GM20000 (cell line): ENCODE data around the gene FSTL4.

Experiments
- DNase-seq: peaks from one replicate; pipeline ENCODE4 v3.0.0; 2012; ENCODE audit warnings: low spot score
- CTCF ChIP-seq: IDR thresholded peaks from 2 replicates; pipeline ENCODE4 v1.5.1; 2012; ENCODE audit warnings: mild to moderate bottlenecking, control low read depth; ENCODE audit errors: extremely low read depth, missing control alignments

Gene FSTL4

GRCh38 chr5:133508331-133508730 is 104.0 kb downstream of the FSTL4 start:
- no peak for TF ChIP-seq CTCF
- no peak for DNase-seq

GRCh38 chr5:133506181-133506580 is 106.2 kb downstream of the FSTL4 start:
- no peak for TF ChIP-seq CTCF

GRCh38 chr5:133503511-133503910 is 108.8 kb downstream of the FSTL4 start:
- no peak for TF ChIP-seq CTCF
- DNase-seq: no peak

More at GRCh38 chr5:133506181-133506580, 106.2 kb downstream of the FSTL4 start:
- no peak for DNase-seq

- TF ChIP-seq CTCF: no peak
- no peak for DNase-seq
These were observed 112.4 kb downstream of the FSTL4 start for GRCh38 chr5:133499895-133500294.

- no peak for DNase-seq
- no peak for TF ChIP-seq CTCF
These were observed 114.6 kb downstream of the FSTL4 start for GRCh38 chr5:133497608-133498348.

GRCh38 chr5:133496631-133497030 is 115.7 kb downstream of the FSTL4 start:
- TF ChIP-seq CTCF: no peak
- no peak for DNase-seq

- DNase-seq: no peak
- TF ChIP-seq CTCF: no peak
These were observed 117.5 kb downstream of the FSTL4 start for GRCh38 chr5:133494923-133495246.
